Suppressor macrophage treated with lipopolysaccharide for 1 hour (primary cell): ENCODE results near the gene ZFYVE9.
A peak's percentile ranks its signal among the peaks of the same experiment; 100 is the strongest.
"Not testable (repeated sequence)": the region's sequence is repeated elsewhere in the genome, so short reads cannot be mapped to it uniquely, and the experiment has no call there.

ENCODE experiments used
- DNase-seq, 3 donors: peaks; one replicate each; pipeline ENCODE4 v3.0.0-alpha.2; 2020 to 2022

The ZFYVE9 gene

GRCh38 chr1:52141513-52142219 is at the start of gene ZFYVE9:
Gene ZFYVE9, plus strand, starts transcription at chr1:52142089. Its CDS starts 91,118 bp downstream, at chr1:52233207.
- peak; percentile 80 to 93 (median 89) for DNase-seq

- not testable (repeated sequence) for DNase-seq
Observed at GRCh38 chr1:52094300-52094699, 47.6 kb upstream of the ZFYVE9 start.

- peak; percentile 41 to 67 (median 46) for DNase-seq
Observed at GRCh38 chr1:52096216-52096615, 45.7 kb upstream of the ZFYVE9 start.

GRCh38 chr1:52098139-52098871 is 43.6 kb upstream of the ZFYVE9 start:
- no peak for DNase-seq

- DNase-seq: peak; percentile 28 to 42 (median 29)
Observed at GRCh38 chr1:52102336-52103013, 39.4 kb upstream of the ZFYVE9 start.

- peak; percentile 36 to 55 (median 45) for DNase-seq
Observed at GRCh38 chr1:52111492-52111891, 30.4 kb upstream of the ZFYVE9 start.

GRCh38 chr1:52112489-52112888 is 29.4 kb upstream of the ZFYVE9 start:
- no peak for DNase-seq

- DNase-seq: no peak
Observed at GRCh38 chr1:52119301-52120079, 22.4 kb upstream of the ZFYVE9 start.

- no peak for DNase-seq
Observed at GRCh38 chr1:52122384-52122783, 19.5 kb upstream of the ZFYVE9 start.

GRCh38 chr1:52123622-52124021 is 18.3 kb upstream of the ZFYVE9 start:
- no peak for DNase-seq

- peak; percentile 6 to 44 (median 43) for DNase-seq
Observed at GRCh38 chr1:52125736-52126359, 16.0 kb upstream of the ZFYVE9 start.

GRCh38 chr1:52127181-52128180 is 14.4 kb upstream of the ZFYVE9 start:
- peak; percentile 68 to 82 (median 75) for DNase-seq

- DNase-seq: peak; percentile 76 to 93 (median 90)
Observed at GRCh38 chr1:52139817-52140540, 1.9 kb upstream of the ZFYVE9 start.

GRCh38 chr1:52140633-52141512 is 1.0 kb upstream of the ZFYVE9 start:
- DNase-seq: peak in 1 of 3 donors; percentile 36

- DNase-seq: peak; percentile 26 to 56 (median 44)
Observed at GRCh38 chr1:52142220-52143183, 613 bp downstream of the ZFYVE9 start.

- DNase-seq: no peak
Observed at GRCh38 chr1:52145137-52145536, 3.2 kb downstream of the ZFYVE9 start.

- not testable (repeated sequence) for DNase-seq
Observed at GRCh38 chr1:52150445-52150844, 8.6 kb downstream of the ZFYVE9 start.

- DNase-seq: no peak
Observed at GRCh38 chr1:52150946-52151345, 9.1 kb downstream of the ZFYVE9 start.
